ENCODE results near the gene OR4C45.

DNA sequence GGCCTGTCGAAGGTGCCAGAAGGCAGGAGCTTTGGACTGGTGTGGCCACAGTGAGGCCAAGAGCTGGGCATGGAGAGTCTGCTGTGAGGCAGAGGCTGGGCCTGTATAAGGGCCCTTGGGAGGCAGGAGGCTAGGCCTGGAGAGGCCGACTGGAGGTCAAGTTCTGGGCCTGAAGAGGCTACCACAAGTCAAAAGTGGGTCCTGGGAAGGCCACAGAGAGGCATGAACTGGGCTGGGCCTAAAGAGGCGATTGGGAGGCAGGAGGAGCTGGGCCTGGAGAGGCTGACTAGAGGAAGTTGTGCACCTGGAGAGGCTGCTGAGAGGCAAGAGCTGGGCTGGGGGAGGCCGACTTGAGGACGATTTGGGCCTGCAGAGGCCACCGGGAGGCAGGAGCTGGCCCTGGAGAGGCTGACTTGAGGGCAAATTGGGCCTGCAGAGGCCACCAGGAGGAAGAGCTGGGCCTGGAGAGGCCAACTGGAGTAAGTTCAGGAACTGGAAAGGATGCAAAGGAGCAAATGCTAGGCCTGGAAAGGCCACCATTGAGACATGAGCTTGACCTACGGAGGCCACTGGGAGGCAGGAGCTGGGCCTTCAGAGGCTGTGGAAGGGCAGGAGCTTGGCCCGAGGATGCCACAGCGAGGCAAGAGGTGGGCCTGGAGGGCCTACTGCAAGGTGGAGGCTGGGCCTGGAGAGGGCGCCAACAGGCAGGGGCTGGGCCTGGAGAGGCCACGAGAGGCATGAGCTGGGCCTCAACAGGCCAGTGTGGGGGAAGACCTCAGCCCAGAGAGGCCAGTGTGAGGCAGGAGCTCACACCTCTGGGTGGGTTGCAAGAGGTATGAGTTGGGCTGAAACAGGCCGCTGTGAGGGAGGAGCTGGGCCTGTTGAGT, 39.8 kb downstream of the OR4C45 start:
- TF ChIP-seq, protein P1, sequence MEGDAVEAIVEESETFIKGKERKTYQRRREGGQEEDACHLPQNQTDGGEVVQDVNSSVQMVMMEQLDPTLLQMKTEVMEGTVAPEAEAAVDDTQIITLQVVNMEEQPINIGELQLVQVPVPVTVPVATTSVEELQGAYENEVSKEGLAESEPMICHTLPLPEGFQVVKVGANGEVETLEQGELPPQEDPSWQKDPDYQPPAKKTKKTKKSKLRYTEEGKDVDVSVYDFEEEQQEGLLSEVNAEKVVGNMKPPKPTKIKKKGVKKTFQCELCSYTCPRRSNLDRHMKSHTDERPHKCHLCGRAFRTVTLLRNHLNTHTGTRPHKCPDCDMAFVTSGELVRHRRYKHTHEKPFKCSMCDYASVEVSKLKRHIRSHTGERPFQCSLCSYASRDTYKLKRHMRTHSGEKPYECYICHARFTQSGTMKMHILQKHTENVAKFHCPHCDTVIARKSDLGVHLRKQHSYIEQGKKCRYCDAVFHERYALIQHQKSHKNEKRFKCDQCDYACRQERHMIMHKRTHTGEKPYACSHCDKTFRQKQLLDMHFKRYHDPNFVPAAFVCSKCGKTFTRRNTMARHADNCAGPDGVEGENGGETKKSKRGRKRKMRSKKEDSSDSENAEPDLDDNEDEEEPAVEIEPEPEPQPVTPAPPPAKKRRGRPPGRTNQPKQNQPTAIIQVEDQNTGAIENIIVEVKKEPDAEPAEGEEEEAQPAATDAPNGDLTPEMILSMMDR (IDR thresholded peaks at IDR 0.05): no peak
- TF ChIP-seq POLR2A (IDR thresholded peaks at IDR 0.05): no peak
